ENCODE results near the gene NAA30.

The NAA30 gene

DNA sequence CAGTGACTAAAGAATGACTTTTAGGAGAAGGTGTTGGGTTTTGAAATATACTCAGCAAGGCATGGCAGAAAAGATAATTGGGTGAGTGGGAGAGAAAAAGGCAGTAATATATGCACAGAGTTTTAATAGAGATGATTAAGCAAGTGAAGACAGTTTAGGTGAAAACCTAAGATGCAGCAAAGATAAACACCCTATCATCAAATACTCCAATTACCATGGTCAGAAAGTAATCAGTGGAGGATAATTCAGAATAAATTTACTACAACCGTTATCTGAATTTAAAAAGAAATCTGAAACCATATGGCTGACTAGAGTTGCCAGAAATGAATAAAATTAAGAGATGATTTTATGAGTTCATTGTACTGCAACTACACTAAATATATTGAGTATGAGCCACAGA, 26.8 kb downstream of the NAA30 start:
- Mint-ChIP-seq H3K4me3 (no peak overlapping the region), H3K27ac (no peak overlapping the region), H3K9me3 (no peaks in the 10 kb centered on the region), H3K4me1 (no peaks in the 10 kb centered on the region), H3K36me3 (no peaks in the 10 kb centered on the region)
- no peak for ATAC-seq
- no peak for DNase-seq (ENCODE audit: low spot score in 2 of 2)

DNA sequence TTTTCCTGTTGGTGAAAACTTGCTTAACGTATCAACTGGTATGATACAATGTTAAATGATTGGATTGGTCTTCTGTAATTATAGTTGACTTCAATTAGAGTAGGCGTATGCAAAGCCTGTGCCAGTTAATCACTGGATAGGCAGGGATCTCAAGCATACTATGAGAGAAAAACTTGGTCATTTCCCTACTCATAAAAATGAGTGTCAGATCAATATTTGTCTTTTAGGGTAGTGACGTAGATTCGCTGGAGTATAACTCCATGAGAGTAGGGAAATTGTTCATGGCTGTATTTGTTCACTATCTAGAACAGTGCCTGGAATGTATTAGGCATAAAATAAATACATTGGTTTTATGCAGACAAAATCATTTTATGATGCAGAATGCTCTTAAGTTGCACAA, 28.6 kb downstream of the NAA30 start:
- Mint-ChIP-seq H3K27ac (no peak overlapping the region), H3K36me3 (no peaks in the 10 kb centered on the region), H3K9me3 (no peaks in the 10 kb centered on the region), H3K4me1 (no peaks in the 10 kb centered on the region), H3K4me3 (no peak overlapping the region)
- ATAC-seq, result no peak
- no peak for DNase-seq (ENCODE audit: low spot score in 2 of 2)

DNA sequence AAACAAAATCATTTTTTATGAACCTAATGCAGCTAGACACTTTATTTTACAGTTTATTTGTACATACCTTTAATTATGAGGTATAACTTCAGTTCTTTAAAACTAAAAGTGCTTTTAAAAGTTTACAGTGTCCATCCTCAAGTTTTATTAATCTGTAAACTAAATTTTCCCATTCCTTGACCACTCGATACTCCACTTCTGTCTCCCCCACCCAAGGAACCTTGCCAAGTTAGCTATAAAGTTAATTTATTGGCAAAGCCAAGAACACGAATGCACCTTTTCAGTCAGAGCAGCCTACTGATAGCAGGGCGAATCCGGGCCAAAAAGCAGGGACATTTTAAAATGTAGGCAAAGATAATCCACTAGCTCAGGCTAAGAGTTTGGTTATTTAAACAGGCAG, 29.6 kb downstream of the NAA30 start:
- DNase-seq (ENCODE audit: low spot score in 2 of 2) (no peak), ATAC-seq (no peak)
- H3K4me1 Mint-ChIP-seq, result no peaks in the 10 kb centered on the region
- no peaks in the 10 kb centered on the region for H3K36me3 Mint-ChIP-seq
- no peak overlapping the region for H3K4me3 Mint-ChIP-seq
- no peaks in the 10 kb centered on the region for H3K9me3 Mint-ChIP-seq
- no peak overlapping the region for H3K27ac Mint-ChIP-seq

DNA sequence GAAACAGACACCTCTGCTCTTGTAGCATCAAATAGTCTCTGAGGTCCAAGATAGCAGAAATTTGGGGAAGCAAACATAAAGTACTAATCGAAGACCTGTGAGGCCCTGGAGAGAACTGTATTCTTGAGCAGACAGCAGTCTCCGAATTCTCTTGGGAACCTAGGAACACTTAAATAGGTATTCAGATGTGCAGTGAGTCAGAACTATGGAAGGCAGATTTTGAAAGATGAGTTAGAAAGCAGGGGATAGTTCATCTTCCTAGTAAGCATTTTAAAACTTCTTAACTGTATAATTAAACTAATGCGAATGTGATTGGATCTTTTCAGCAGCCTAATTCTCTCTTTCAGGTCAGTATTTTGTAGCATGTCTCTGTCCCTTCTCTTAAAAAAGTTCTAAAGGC, 30.6 kb downstream of the NAA30 start:
- no peaks in the 10 kb centered on the region for H3K9me3 Mint-ChIP-seq
- DNase-seq (ENCODE audit: low spot score in 2 of 2) (no peak), ATAC-seq (no peak)
- no peaks in the 10 kb centered on the region for H3K36me3 Mint-ChIP-seq
- no peak overlapping the region for H3K4me3 Mint-ChIP-seq
- no peaks in the 10 kb centered on the region for H3K4me1 Mint-ChIP-seq
- H3K27ac Mint-ChIP-seq, result no peak overlapping the region

DNA sequence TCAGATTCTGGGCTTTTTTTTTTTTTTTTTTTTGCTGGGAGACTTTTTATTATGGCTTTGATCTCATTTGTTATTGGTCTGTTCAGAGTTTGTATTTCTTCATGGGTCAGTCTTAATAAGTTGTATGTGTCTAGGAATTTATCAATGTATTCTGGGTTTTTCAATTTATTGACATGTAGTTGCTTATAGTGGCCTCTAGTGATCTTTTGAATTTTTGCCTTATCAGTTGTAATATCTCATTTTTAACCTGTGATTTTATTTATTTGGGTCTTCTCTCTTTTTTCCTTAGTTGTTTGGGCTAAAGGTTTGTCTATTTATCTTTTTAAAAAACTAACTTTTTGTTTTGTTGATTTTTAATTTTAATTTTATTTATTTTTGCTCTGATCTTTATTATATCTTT, 45.5 kb downstream of the NAA30 start:
- Mint-ChIP-seq H3K4me1 (no peaks in the 10 kb centered on the region), H3K4me3 (no peak overlapping the region)

DNA sequence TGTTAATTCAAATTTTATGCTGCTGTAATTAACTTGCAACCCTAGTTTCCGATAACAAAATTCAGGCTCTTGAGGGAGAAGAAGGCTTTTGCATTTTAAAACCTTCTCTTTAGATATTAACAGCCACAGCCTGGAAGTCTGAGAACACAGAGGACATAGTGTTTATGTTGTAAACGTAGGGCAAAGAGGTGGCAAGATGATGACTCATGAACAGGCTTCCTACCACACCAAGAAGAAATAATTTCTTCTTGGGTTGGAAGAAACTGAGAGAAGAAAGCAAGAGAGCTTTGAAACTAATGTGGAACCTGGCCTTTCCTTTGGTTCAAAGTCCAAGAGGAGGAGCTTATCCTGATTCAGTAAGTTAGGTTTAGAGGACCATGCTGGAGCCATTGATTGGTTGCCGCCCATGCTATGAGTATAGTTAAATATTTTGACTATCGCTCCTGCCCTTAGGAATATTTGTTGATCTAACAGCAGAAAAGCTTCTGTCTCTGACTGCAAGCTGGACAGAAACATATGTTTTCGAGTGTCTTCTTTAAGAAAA, 71.5 kb downstream of the NAA30 start:
- no peaks in the 10 kb centered on the region for H3K9me3 Mint-ChIP-seq
- H3K4me3 Mint-ChIP-seq, result no peak overlapping the region
- no peaks in the 10 kb centered on the region for H3K4me1 Mint-ChIP-seq
- ATAC-seq (no peak), DNase-seq (ENCODE audit: low spot score in 2 of 2) (no peak)
- no peaks in the 10 kb centered on the region for H3K36me3 Mint-ChIP-seq
- no peak overlapping the region for H3K27ac Mint-ChIP-seq

More for the DNA sequence above, 45.5 kb downstream of the NAA30 start:
- no peaks in the 10 kb centered on the region for H3K36me3 Mint-ChIP-seq
- no peaks in the 10 kb centered on the region for H3K9me3 Mint-ChIP-seq
- no peak overlapping the region for H3K27ac Mint-ChIP-seq
- no peak for DNase-seq (ENCODE audit: low spot score in 2 of 2)
- no peak for ATAC-seq

DNA sequence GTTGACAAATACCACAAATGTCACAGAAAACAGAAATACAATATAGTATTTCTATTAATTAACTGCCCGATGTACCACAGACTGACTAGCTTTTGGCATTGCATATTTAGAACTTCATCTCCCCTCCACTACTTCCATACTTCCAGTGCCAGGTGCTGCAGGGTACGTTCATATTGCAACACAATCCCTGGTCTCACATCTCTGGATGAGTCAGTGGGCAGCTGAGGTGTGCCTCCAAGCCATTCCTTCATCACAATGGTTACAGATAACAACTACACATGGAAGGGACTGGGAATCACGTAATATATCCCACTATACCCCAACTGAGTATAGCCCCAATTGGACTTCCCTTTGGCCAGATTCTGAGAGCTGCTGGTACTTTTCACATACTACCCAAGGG, 72.2 kb downstream of the NAA30 start:
- Mint-ChIP-seq H3K27ac (no peak overlapping the region), H3K9me3 (no peaks in the 10 kb centered on the region), H3K4me1 (no peaks in the 10 kb centered on the region), H3K36me3 (no peaks in the 10 kb centered on the region), H3K4me3 (no peak overlapping the region)
- ATAC-seq, result no peak
- no peak for DNase-seq (ENCODE audit: low spot score in 2 of 2)

DNA sequence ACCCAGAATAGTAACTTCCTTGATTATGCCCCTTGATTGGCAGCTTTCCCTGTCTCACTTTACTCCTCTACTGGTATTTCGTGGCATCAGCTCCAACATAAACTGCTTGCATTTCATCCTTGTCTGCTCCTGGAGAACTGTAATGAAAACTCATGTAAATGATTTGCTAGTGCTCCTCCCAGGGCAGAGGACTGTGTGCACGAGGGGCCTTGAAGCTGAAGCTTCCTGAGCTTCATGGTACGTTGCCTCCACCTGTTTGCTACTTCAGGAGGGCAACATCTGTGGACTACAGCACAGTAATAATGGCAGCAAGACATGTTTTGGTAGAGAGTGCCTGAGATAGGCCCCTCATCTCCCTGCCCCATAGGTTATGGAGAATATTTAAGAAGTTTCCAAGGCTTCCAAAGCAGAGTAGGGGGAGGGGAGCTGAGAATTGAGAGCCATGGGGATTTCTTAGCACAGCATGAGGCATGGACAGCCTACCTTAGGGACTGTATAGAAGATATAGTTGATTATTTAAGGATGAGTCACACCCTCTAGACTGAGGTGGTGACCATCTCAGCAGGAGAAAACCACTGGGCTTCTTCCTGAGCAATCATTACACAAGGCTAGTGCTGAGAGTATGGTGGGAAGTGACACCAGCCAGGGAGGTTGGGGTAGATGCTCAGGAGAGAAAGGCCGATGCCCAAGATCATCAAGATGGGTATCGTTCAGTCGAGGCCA, 73.8 kb downstream of the NAA30 start:
- Mint-ChIP-seq H3K9me3 (no peaks in the 10 kb centered on the region), H3K4me1 (no peaks in the 10 kb centered on the region), H3K4me3 (no peak overlapping the region), H3K27ac (no peak overlapping the region), H3K36me3 (no peaks in the 10 kb centered on the region)
- ATAC-seq (no peak), DNase-seq (ENCODE audit: low spot score in 2 of 2) (no peak)
